DND-41 (cell line): ENCODE data around the gene WNK1.

Source experiments
- EZH2 ChIP-seq: IDR thresholded peaks from 3 replicates; pipeline ENCODE4 v1.6.1; 2012; ENCODE audit warnings: borderline replicate concordance, low read depth, mild to moderate bottlenecking, moderate library complexity, low read length, inconsistent platforms; ENCODE audit not compliant: severe bottlenecking
- TF ChIP-seq, protein P1 (sequence below): IDR thresholded peaks from 2 replicates; pipeline ENCODE4 v1.5.1; 2012; ENCODE audit warnings: borderline replicate concordance, low read length, moderate library complexity, mild to moderate bottlenecking; ENCODE audit not compliant: poor library complexity, severe bottlenecking; ENCODE audit errors: extremely low read depth

DNA sequence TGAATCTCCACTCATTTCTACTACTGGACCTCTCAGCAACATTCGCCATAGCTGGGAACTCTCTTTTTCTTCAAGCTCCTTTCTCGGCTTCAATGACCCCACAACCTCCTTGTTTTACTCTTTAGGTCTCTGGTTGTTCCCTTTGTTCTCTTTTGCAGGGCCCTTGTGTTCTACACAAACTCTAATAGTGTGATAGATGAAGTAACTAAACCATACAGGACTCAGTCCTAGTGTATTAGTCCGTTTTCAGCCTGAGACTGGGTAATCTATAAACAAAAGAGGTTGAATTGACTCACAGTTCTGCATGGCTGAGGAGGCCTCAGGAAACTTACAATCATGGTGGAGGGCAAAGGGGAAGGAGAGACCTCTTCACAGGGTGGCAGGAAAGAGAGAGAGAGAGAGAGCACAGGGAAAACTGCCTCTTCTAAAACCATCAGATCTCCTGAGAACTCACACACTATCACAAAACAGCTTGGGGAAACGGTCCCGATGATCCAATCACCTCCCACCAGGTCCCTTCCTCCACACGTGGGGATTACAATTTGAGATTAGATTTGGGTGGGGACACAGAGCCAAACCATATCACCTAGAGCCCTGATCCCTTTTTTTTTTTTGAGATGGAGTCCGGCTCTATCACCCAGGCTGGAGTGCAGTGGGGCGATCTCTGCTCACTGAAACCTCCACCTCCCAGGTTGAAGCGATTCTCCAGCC, 32.0 kb upstream of the WNK1 start:
- TF ChIP-seq, protein P1, sequence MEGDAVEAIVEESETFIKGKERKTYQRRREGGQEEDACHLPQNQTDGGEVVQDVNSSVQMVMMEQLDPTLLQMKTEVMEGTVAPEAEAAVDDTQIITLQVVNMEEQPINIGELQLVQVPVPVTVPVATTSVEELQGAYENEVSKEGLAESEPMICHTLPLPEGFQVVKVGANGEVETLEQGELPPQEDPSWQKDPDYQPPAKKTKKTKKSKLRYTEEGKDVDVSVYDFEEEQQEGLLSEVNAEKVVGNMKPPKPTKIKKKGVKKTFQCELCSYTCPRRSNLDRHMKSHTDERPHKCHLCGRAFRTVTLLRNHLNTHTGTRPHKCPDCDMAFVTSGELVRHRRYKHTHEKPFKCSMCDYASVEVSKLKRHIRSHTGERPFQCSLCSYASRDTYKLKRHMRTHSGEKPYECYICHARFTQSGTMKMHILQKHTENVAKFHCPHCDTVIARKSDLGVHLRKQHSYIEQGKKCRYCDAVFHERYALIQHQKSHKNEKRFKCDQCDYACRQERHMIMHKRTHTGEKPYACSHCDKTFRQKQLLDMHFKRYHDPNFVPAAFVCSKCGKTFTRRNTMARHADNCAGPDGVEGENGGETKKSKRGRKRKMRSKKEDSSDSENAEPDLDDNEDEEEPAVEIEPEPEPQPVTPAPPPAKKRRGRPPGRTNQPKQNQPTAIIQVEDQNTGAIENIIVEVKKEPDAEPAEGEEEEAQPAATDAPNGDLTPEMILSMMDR: no peak
- TF ChIP-seq EZH2: no peak
